Activated naive CD8-positive, alpha-beta T cell treated with anti-CD3 and anti-CD28 coated beads, Interleukin-2, amount 10 ng/mL, durations not matched to agents 7 days and 5 days (primary cell): ENCODE results near the gene LRRC39. TPM values are rescaled to one million over a fixed set of nuclear protein-coding genes. Genes with fewer than 3 reads are reported as not detected.

Source experiments
- total RNA-seq, 2 experiments: library from RNA; stranded (reverse); gene quantifications; one replicate each; pipeline ENCODE4 v1.2.3, GENCODE V29; 2021

Gene LRRC39
- total RNA-seq, 2 experiments from 2014 or later, result 0.94 to 0.96 TPM

Other genes with a start within 250 kb of the LRRC39 start
- 10 to 100 TPM; 21.5 to 23.3 TPM for gene SLC35A3, start 208.3 kb downstream of the LRRC39 start, total RNA-seq
- gene SASS6, start 45.3 kb downstream of the LRRC39 start, total RNA-seq, result 10 to 100 TPM; 11.8 to 13.6 TPM
- 10 to 100 TPM; 29.8 to 32.8 TPM for gene TRMT13, start 45.1 kb downstream of the LRRC39 start, total RNA-seq
- 10 to 100 TPM; 12.2 to 13.4 TPM for gene DBT, start 71.6 kb upstream of the LRRC39 start, total RNA-seq
- 10 to 100 TPM; 47.7 to 48.1 TPM for gene RTCA, start 88.0 kb upstream of the LRRC39 start, total RNA-seq
- gene CDC14A, start 174.2 kb upstream of the LRRC39 start, total RNA-seq, result 10 to 100 TPM; 39.9 to 44.9 TPM